B cell (primary cell): Measurements from ENCODE around the gene CACNA1D. TPM values are rescaled to one million over a fixed set of nuclear protein-coding genes. Genes with fewer than 3 reads are reported as not detected.

ENCODE experiments used
- ATAC-seq: fragments of 200-7000 bp; cut with Tn5 transposase; one replicate; pipeline ENCODE4 v1.10.0; 2021; ENCODE audit warnings: low read depth, mild to moderate bottlenecking, moderate number of reproducible peaks, moderate library complexity
- CTCF ChIA-PET: fragments of 350-600 bp; sonication (Branson Sonifier 250); formaldehyde crosslinking; loops from one replicate; lab custom pipeline; 2021; ENCODE audit warnings: antibody characterized with exemption, inconsistent platforms; lab: Charles Lee
- POLR2A ChIA-PET: fragments of 350-600 bp; sonication (Branson Sonifier 250); formaldehyde crosslinking; loops from one replicate; lab custom pipeline; 2021; ENCODE audit warnings: antibody characterized with exemption; lab: Charles Lee
- DNase-seq: peaks from one replicate; pipeline ENCODE4 v3.0.0; 2013
- H2AFZ ChIP-seq: 2 replicates; pipeline ENCODE4 v1.6.1; 2012; ENCODE audit warnings: mild to moderate bottlenecking, low read depth, low read length; ENCODE audit not compliant: insufficient read depth, poor library complexity, severe bottlenecking
- H3K27ac ChIP-seq, 2 donors: 1 replicate in 1 of 2; 2 replicates in 1 of 2; pipeline ENCODE4 v1.5.1; 2012 to 2013; ENCODE audit warnings: low read length in 2 of 2, mild to moderate bottlenecking in 2 of 2, moderate library complexity in 1 of 2
- H3K27me3 ChIP-seq, 4 experiments: fragments of 200-600 bp in 1 of 4; sonication (generic) in 1 of 4; replicated peaks in 1 of 4; 1 replicate in 2 of 4; 2 replicates in 2 of 4; pipeline versions ENCODE4 v1.6.1 to v1.7.0; 2013 to 2016; ENCODE audit warnings: low read length in 3 of 4, mild to moderate bottlenecking in 2 of 4, mixed read lengths in 1 of 4, moderate library complexity in 1 of 4; ENCODE audit not compliant: insufficient read depth in 4 of 4, control insufficient read depth in 3 of 4; ENCODE audit errors: control extremely low read depth in 1 of 4
- H3K36me3 ChIP-seq, 2 experiments: replicated peaks in 1 of 2; 1 replicate in 1 of 2; 2 replicates in 1 of 2; pipeline versions ENCODE4 v1.6.1 to v1.7.1; 2013; ENCODE audit warnings: low read length in 1 of 2; ENCODE audit not compliant: insufficient read depth in 2 of 2, control insufficient read depth in 1 of 2; ENCODE audit errors: control extremely low read depth in 1 of 2, extremely low read depth in 1 of 2
- H3K4me1 ChIP-seq, 2 donors: fragments of 200-600 bp in 1 of 2; sonication (generic) in 1 of 2; 1 replicate in 1 of 2; 2 replicates in 1 of 2; pipeline versions ENCODE4 v1.5.1 to v1.6.1; 2013 to 2017; ENCODE audit warnings: low read length in 2 of 2; ENCODE audit not compliant: control insufficient read depth in 2 of 2, insufficient read depth in 2 of 2
- H3K4me2 ChIP-seq: replicated peaks from 2 replicates; pipeline ENCODE3; 2012; ENCODE audit warnings: mild to moderate bottlenecking, low read depth, low read length; ENCODE audit not compliant: poor library complexity, severe bottlenecking
- H3K4me3 ChIP-seq, 5 experiments: fragments of 200-600 bp in 1 of 5; sonication (generic) in 1 of 5; 1 replicate in 3 of 5; 2 replicates in 2 of 5; pipeline versions ENCODE4 v1.5.1 to v1.7.0; 2011 to 2016; ENCODE audit warnings: low read length in 4 of 5, mild to moderate bottlenecking in 4 of 5, low read depth in 2 of 5, control low read depth in 1 of 5, moderate library complexity in 1 of 5; ENCODE audit not compliant: insufficient read depth in 1 of 5; ENCODE audit errors: control extremely low read depth in 1 of 5, extremely low read depth in 1 of 5
- H3K79me2 ChIP-seq: fragments of 200-600 bp; sonication (generic); one replicate; pipeline ENCODE4 v1.6.0; 2016; ENCODE audit warnings: low read length; ENCODE audit not compliant: control insufficient read depth, insufficient read depth
- H3K9ac ChIP-seq: fragments of 200-600 bp; sonication (generic); 2 replicates; pipeline ENCODE4 v1.6.1; 2017; ENCODE audit warnings: mild to moderate bottlenecking, low read length, moderate library complexity
- H3K9me3 ChIP-seq, 3 donors: one replicate each; pipeline versions ENCODE4 v1.6.1 to v1.7.1; 2013; ENCODE audit warnings: low read length in 2 of 3; ENCODE audit not compliant: control insufficient read depth in 2 of 3, insufficient read depth in 1 of 3; ENCODE audit errors: control extremely low read depth in 1 of 3
- H4K20me1 ChIP-seq: 2 replicates; pipeline ENCODE4 v1.6.0; 2012; ENCODE audit warnings: mild to moderate bottlenecking, low read length; ENCODE audit not compliant: insufficient read depth, control insufficient read depth, poor library complexity, severe bottlenecking
- H3K27ac Mint-ChIP-seq: one replicate; pipeline ENCODE4 v1.8.0; 2021; ENCODE audit warnings: mixed read lengths
- H3K27me3 Mint-ChIP-seq: one replicate; pipeline ENCODE4 v1.8.0; 2021; ENCODE audit warnings: mixed read lengths
- H3K4me1 Mint-ChIP-seq: one replicate; pipeline ENCODE4 v1.8.0; 2021; ENCODE audit warnings: mixed read lengths
- H3K4me3 Mint-ChIP-seq: one replicate; pipeline ENCODE4 v1.8.0; 2021; ENCODE audit warnings: mixed read lengths
- H3K9me3 Mint-ChIP-seq: one replicate; pipeline ENCODE4 v1.8.0; 2022; ENCODE audit warnings: mixed read lengths; ENCODE audit not compliant: insufficient read depth
- CTCF ChIP-seq: fragments of 200-600 bp; IDR thresholded peaks from one replicate; pipeline ENCODE4 v1.8.0; 2022; ENCODE audit warnings: antibody characterized with exemption, mild to moderate bottlenecking
- EZH2 ChIP-seq: IDR thresholded peaks from 2 replicates; pipeline ENCODE4 v1.6.1; 2012; ENCODE audit warnings: borderline replicate concordance, low read depth, mild to moderate bottlenecking, moderate library complexity, low read length; ENCODE audit not compliant: insufficient read depth, poor library complexity, severe bottlenecking
- WGBS: methylation state at CpG from one replicate; pipeline ENCODE4 v1.1.5; 2013; ENCODE audit warnings: missing lambda C conversion rate; ENCODE audit not compliant: insufficient coverage; 5-methylcytosine and 5-hydroxymethylcytosine counted together
- intact Hi-C: fragments of 100-400 bp; cut with micrococcal nuclease; formaldehyde crosslinking; loops from one replicate; pipeline ENCODE4 v1.10.0; 2022
- polyA plus RNA-seq: library from polyadenylated mRNA; depleted of rRNA; stranded (reverse); fragments of >200 nt; gene quantifications from 2 replicates; pipeline ENCODE4 v1.2.3, GENCODE V29; 2012
- total RNA-seq, 2 donors: library from RNA; stranded (reverse); fragments of 120-200 nt in 1 of 2; gene quantifications; 1 replicate in 1 of 2; 2 replicates in 1 of 2; pipeline versions ENCODE4 v1.2.3 to v1.2.4, GENCODE V29; 2013 to 2022

The CACNA1D gene
- total and polyA plus RNA-seq, 2 donors (not counting 1 experiment from before 2014, with no cell fraction given) = 0.06 to 0.07 TPM

GRCh38 chr3:53493595-53493962, 832 bp upstream of the CACNA1D start:
- H3K4me3 ChIP-seq = peak overlapping the region in 2 of 5 experiments; percentile 32 to 46
- no peaks in the 10 kb centered on the region for H3K9me3 Mint-ChIP-seq
- TF ChIP-seq EZH2 (no peak), CTCF (no peak)
- DNase-seq (no peak), ATAC-seq (no peak)
- peak overlapping the region; percentile 45 for H3K9ac ChIP-seq
- peak overlapping the region; percentile 78 for H3K4me2 ChIP-seq
- WGBS = 9% methylated on average over 7 of the region's 13 CpGs
- no peaks in the 10 kb centered on the region for H3K79me2 ChIP-seq
- H4K20me1 ChIP-seq = no peaks in the 10 kb centered on the region
- peaks cover 0 to 53% (median 24%) of the 10 kb centered on the region in 4 experiments for H3K27me3 ChIP-seq
- H3K27ac Mint-ChIP-seq = no peak overlapping the region
- ChIA-PET POLR2A (no interaction called here), CTCF (no interaction called here)
- no peaks in the 10 kb centered on the region for H3K36me3 ChIP-seq
- H3K4me1 ChIP-seq = peaks cover 19 to 24% of the 10 kb centered on the region in 2 donors
- no peaks in the 10 kb centered on the region for H3K9me3 ChIP-seq
- peaks cover 20% of the 10 kb centered on the region for H3K4me1 Mint-ChIP-seq
- peak overlapping the region; percentile 42 for H2AFZ ChIP-seq
- no peak overlapping the region for H3K27ac ChIP-seq
- H3K4me3 Mint-ChIP-seq = peak overlapping the region; percentile 71
- H3K27me3 Mint-ChIP-seq = peaks cover 51% of the 10 kb centered on the region
- intact Hi-C loops = no loop called here

GRCh38 chr3:53495146-53495519, 722 bp downstream of the CACNA1D start:
- Histone ChIP-seq H4K20me1 (no peaks in the 10 kb centered on the region), H3K79me2 (no peaks in the 10 kb centered on the region), H3K9me3 (no peaks in the 10 kb centered on the region), H3K4me2 (peak overlapping the region; percentile 78), H3K4me3 (peak overlapping the region in 3 of 5 experiments; percentile 15 to 33 (median 23)), H3K9ac (peak overlapping the region; percentile 51), H2AFZ (peak overlapping the region; percentile 60), H3K4me1 (peaks cover 19 to 24% of the 10 kb centered on the region in 2 donors), H3K27me3 (peaks cover 0 to 49% (median 25%) of the 10 kb centered on the region in 4 experiments), H3K36me3 (no peaks in the 10 kb centered on the region), H3K27ac (no peak overlapping the region)
- 5% methylated on average over 11 of the region's 27 CpGs for WGBS
- no peak overlapping the region for H3K27ac Mint-ChIP-seq
- peak overlapping the region; percentile 87 for H3K4me3 Mint-ChIP-seq
- intact Hi-C loops = no loop called here
- ChIA-PET CTCF (no interaction called here), POLR2A (no interaction called here)
- no peaks in the 10 kb centered on the region for H3K9me3 Mint-ChIP-seq
- H3K27me3 Mint-ChIP-seq = peaks cover 60% of the 10 kb centered on the region
- peak; percentile 20 for DNase-seq
- TF ChIP-seq EZH2 = no peak
- TF ChIP-seq CTCF = no peak
- H3K4me1 Mint-ChIP-seq = peaks cover 20% of the 10 kb centered on the region
- no peak for ATAC-seq
